Measurements from ENCODE around the gene RPUSD3. TPM values are rescaled to one million over a fixed set of nuclear protein-coding genes. Genes with fewer than 3 reads are reported as not detected.
A peak's percentile ranks its signal among the peaks of the same experiment; 100 is the strongest.
"Not testable (repeated sequence)": the region's sequence is repeated elsewhere in the genome, so short reads cannot be mapped to it uniquely, and the experiment has no call there.

RPUSD3 gene
- total RNA-seq, 2 donors from 2014 or later, result 56.9 to 67.1 TPM

- Mint-ChIP-seq H3K4me3 (no peak overlapping the region), H3K27ac (no peak overlapping the region), H3K27me3 (ENCODE audit: insufficient read depth) (peaks cover 9% of the 10 kb centered on the region), H3K9me3 (no peaks in the 10 kb centered on the region), H3K4me1 (peaks cover 13% of the 10 kb centered on the region), H3K36me3 (ENCODE audit: low read depth) (no peaks in the 10 kb centered on the region)
- TF ChIP-seq CTCF (conservative IDR thresholded peaks at IDR 0.05), result no peak
- Histone ChIP-seq H3K36me3 (ENCODE audit: control insufficient read depth, insufficient read depth, low read length) (no peaks in the 10 kb centered on the region), H3K4me3 (ENCODE audit: low read length) (no peak overlapping the region), H3K27ac (ENCODE audit: low read depth, low read length) (no peak overlapping the region), H3K9me3 (ENCODE audit: control insufficient read depth, low read length) (no peaks in the 10 kb centered on the region), H3K9ac (ENCODE audit: extremely low read depth, low read length, poor library complexity, severe bottlenecking) (no peak overlapping the region), H3K27me3 (ENCODE audit: control insufficient read depth, insufficient read depth, low read length, poor library complexity, severe bottlenecking) (no peaks in the 10 kb centered on the region), H3K4me1 (ENCODE audit: control insufficient read depth, insufficient read depth, low read length) (no peaks in the 10 kb centered on the region)
- WGBS, 2 experiments (ENCODE audit: insufficient coverage in 1 of 2, insufficient read length in 1 of 2), result 91 to 94% methylated on average over 3 to 6 of the region's 6 CpGs
- no peak for DNase-seq
Observed at GRCh38 chr3:9852528-9852927, 8.7 kb upstream of the RPUSD3 start.

GRCh38 chr3:9851926-9852325 lies 8.1 kb upstream of the RPUSD3 start:
- H3K4me3 ChIP-seq (ENCODE audit: low read length); H3K9me3 Mint-ChIP-seq; H3K9me3 ChIP-seq (ENCODE audit: control insufficient read depth, low read length); H3K36me3 Mint-ChIP-seq (ENCODE audit: low read depth); DNase-seq; H3K27ac Mint-ChIP-seq; H3K27ac ChIP-seq (ENCODE audit: low read depth, low read length); H3K9ac ChIP-seq (ENCODE audit: extremely low read depth, low read length, poor library complexity, severe bottlenecking); H3K27me3 Mint-ChIP-seq (ENCODE audit: insufficient read depth); H3K27me3 ChIP-seq (ENCODE audit: control insufficient read depth, insufficient read depth, low read length, poor library complexity, severe bottlenecking); H3K36me3 ChIP-seq (ENCODE audit: control insufficient read depth, insufficient read depth, low read length); H3K4me3 Mint-ChIP-seq; H3K4me1 ChIP-seq (ENCODE audit: control insufficient read depth, insufficient read depth, low read length): not testable (repeated sequence)
- peaks cover 13% of the 10 kb centered on the region for H3K4me1 Mint-ChIP-seq
- 95 to 100% methylated on average over 3 to 6 of the region's 6 CpGs for WGBS, 2 experiments (ENCODE audit: insufficient coverage in 1 of 2, insufficient read length in 1 of 2)

- 88 to 93% methylated on average over 3 to 6 of the region's 6 CpGs for WGBS, 2 experiments (ENCODE audit: insufficient coverage in 1 of 2, insufficient read length in 1 of 2)
- not testable (repeated sequence) for H3K9me3 Mint-ChIP-seq; H3K4me3 ChIP-seq (ENCODE audit: low read length); H3K9ac ChIP-seq (ENCODE audit: extremely low read depth, low read length, poor library complexity, severe bottlenecking); H3K4me3 Mint-ChIP-seq; H3K36me3 ChIP-seq (ENCODE audit: control insufficient read depth, insufficient read depth, low read length); H3K9me3 ChIP-seq (ENCODE audit: control insufficient read depth, low read length); H3K27ac Mint-ChIP-seq; H3K36me3 Mint-ChIP-seq (ENCODE audit: low read depth); H3K27ac ChIP-seq (ENCODE audit: low read depth, low read length); H3K4me1 ChIP-seq (ENCODE audit: control insufficient read depth, insufficient read depth, low read length); H3K27me3 Mint-ChIP-seq (ENCODE audit: insufficient read depth); H3K27me3 ChIP-seq (ENCODE audit: control insufficient read depth, insufficient read depth, low read length, poor library complexity, severe bottlenecking); DNase-seq
- H3K4me1 Mint-ChIP-seq, result peaks cover 13% of the 10 kb centered on the region
Observed at GRCh38 chr3:9851383-9851782, 7.6 kb upstream of the RPUSD3 start.

- WGBS, 2 experiments (ENCODE audit: insufficient coverage in 1 of 2, insufficient read length in 1 of 2), result 48 to 50% methylated on average over 2 to 4 of the region's 4 CpGs
Observed at GRCh38 chr3:9848860-9849259, 5.1 kb upstream of the RPUSD3 start.

GRCh38 chr3:9847870-9848269 lies 4.1 kb upstream of the RPUSD3 start:
- not testable (repeated sequence) for H3K36me3 Mint-ChIP-seq (ENCODE audit: low read depth); H3K9me3 ChIP-seq (ENCODE audit: control insufficient read depth, low read length); H3K36me3 ChIP-seq (ENCODE audit: control insufficient read depth, insufficient read depth, low read length); H3K27ac Mint-ChIP-seq; H3K4me1 ChIP-seq (ENCODE audit: control insufficient read depth, insufficient read depth, low read length); H3K4me1 Mint-ChIP-seq; H3K4me3 Mint-ChIP-seq; DNase-seq; H3K9me3 Mint-ChIP-seq; H3K9ac ChIP-seq (ENCODE audit: extremely low read depth, low read length, poor library complexity, severe bottlenecking); H3K27ac ChIP-seq (ENCODE audit: low read depth, low read length); H3K4me3 ChIP-seq (ENCODE audit: low read length); H3K27me3 ChIP-seq (ENCODE audit: control insufficient read depth, insufficient read depth, low read length, poor library complexity, severe bottlenecking); H3K27me3 Mint-ChIP-seq (ENCODE audit: insufficient read depth)
- WGBS, 2 experiments (ENCODE audit: insufficient coverage in 1 of 2, insufficient read length in 1 of 2), result 72% methylated on average over 7 of the region's 9 CpGs; no CpG with 5 or more reads in 1 of the 2 experiments

More at GRCh38 chr3:9848860-9849259, 5.1 kb upstream of the RPUSD3 start:
- H3K9me3 ChIP-seq (ENCODE audit: control insufficient read depth, low read length); H3K27me3 Mint-ChIP-seq (ENCODE audit: insufficient read depth); H3K27ac ChIP-seq (ENCODE audit: low read depth, low read length); H3K4me3 Mint-ChIP-seq; H3K27me3 ChIP-seq (ENCODE audit: control insufficient read depth, insufficient read depth, low read length, poor library complexity, severe bottlenecking); DNase-seq; H3K4me3 ChIP-seq (ENCODE audit: low read length); H3K4me1 ChIP-seq (ENCODE audit: control insufficient read depth, insufficient read depth, low read length); H3K4me1 Mint-ChIP-seq; H3K36me3 ChIP-seq (ENCODE audit: control insufficient read depth, insufficient read depth, low read length); H3K9ac ChIP-seq (ENCODE audit: extremely low read depth, low read length, poor library complexity, severe bottlenecking); H3K36me3 Mint-ChIP-seq (ENCODE audit: low read depth); H3K27ac Mint-ChIP-seq; H3K9me3 Mint-ChIP-seq: not testable (repeated sequence)
- peak; percentile 77 for TF ChIP-seq CTCF (conservative IDR thresholded peaks at IDR 0.05)

Data from endodermal cell (in vitro differentiated cells).